HCT116 (cell line): Measurements from ENCODE around the gene FAM221A. TPM values are rescaled to one million over a fixed set of nuclear protein-coding genes. Genes with fewer than 3 reads are reported as not detected.

Experiments used
- ATAC-seq: fragments of 200-7000 bp; cut with Tn5 transposase; 2 replicates; pipeline ENCODE4 v1.9.1; 2020; ENCODE audit warnings: mild to moderate bottlenecking, moderate library complexity
- BruUV-seq: library from RNA; stranded (reverse); fragments of 400-500 nt; replicated peaks from 2 replicates; lab custom pipeline; 2021; lab: Mats Ljungman, UMichigan
- CTCF ChIA-PET: fragments of 300-600 bp; sonication (Branson Sonifier 250); formaldehyde crosslinking; loops from one replicate; lab custom pipeline; 2021; ENCODE audit warnings: antibody characterized with exemption; lab: Charles Lee
- POLR2A ChIA-PET: fragments of 300-600, 350-600 bp; sonication (Branson Sonifier 250); formaldehyde crosslinking; loops from one replicate; lab custom pipeline; 2021; ENCODE audit warnings: antibody characterized with exemption; lab: Charles Lee
- RAD21 ChIA-PET, 2 experiments: fragments of 300-600 bp; sonication (Branson Sonifier 250); formaldehyde crosslinking; loops; one replicate each; lab custom pipeline; 2023; ENCODE audit warnings: low total read pairs in 2 of 2; ENCODE audit not compliant: uncharacterized antibody in 2 of 2, unreplicated experiment in 2 of 2, low non-redundant PET in 1 of 2; lab: Charles Lee
- DNase-seq: peaks from one replicate; pipeline ENCODE4 v3.0.0-alpha.2; 2010; ENCODE audit warnings: low read depth, low spot score
- H2AFZ ChIP-seq: fragments of 200-600 bp; shearing (Covaris generic), sonication (generic); 2 replicates; pipeline ENCODE4 v1.6.1; 2017; ENCODE audit warnings: low read depth, mixed run types, mixed read lengths, antibody characterized with exemption, low read length; ENCODE audit not compliant: poor library complexity, severe bottlenecking
- H3K27ac ChIP-seq: 2 replicates; pipeline ENCODE4 v1.5.1; 2012; ENCODE audit warnings: low read depth, low read length
- H3K27me3 ChIP-seq: fragments of 200-600 bp; sonication (generic); 2 replicates; pipeline ENCODE4 v1.6.1; 2016; ENCODE audit warnings: mixed run types, low read length, mixed read lengths; ENCODE audit not compliant: insufficient read depth
- H3K36me3 ChIP-seq, 2 experiments: fragments of 200-500 bp in 1 of 2; fragments of 200-600 bp in 1 of 2; sonication (Bioruptor generic) in 1 of 2; sonication (generic) in 1 of 2; 2 replicates each; pipeline versions ENCODE4 v1.5.1 to v1.6.1; 2014 to 2016; ENCODE audit warnings: low read length in 2 of 2, inconsistent platforms in 1 of 2, mixed read lengths in 1 of 2, mixed run types in 1 of 2; ENCODE audit not compliant: insufficient read depth in 2 of 2, control insufficient read depth in 1 of 2
- H3K4me1 ChIP-seq, 2 experiments: fragments of 200-600 bp in 1 of 2; sonication (generic) in 1 of 2; 2 replicates each; pipeline versions ENCODE4 v1.5.1 to v1.6.1; 2012 to 2017; ENCODE audit warnings: low read length in 2 of 2, inconsistent platforms in 1 of 2, mild to moderate bottlenecking in 1 of 2, mixed read lengths in 1 of 2, mixed run types in 1 of 2, moderate library complexity in 1 of 2; ENCODE audit not compliant: insufficient read depth in 2 of 2, control insufficient read depth in 1 of 2
- H3K4me2 ChIP-seq: fragments of 200-600 bp; sonication (generic); 2 replicates; pipeline ENCODE4 v1.6.1; 2017; ENCODE audit warnings: mixed run types, low read length, mixed read lengths
- H3K4me3 ChIP-seq, 2 experiments: fragments of 200-600 bp in 1 of 2; sonication (generic) in 1 of 2; replicated peaks in 1 of 2; 2 replicates each; pipeline ENCODE4 v1.5.1; 2011 to 2016; ENCODE audit warnings: low read length in 2 of 2, control low read depth in 1 of 2, low read depth in 1 of 2, mild to moderate bottlenecking in 1 of 2, mixed read lengths in 1 of 2, mixed run types in 1 of 2
- H3K79me2 ChIP-seq: fragments of 200-600 bp; sonication (generic); 2 replicates; pipeline ENCODE4 v1.6.1; 2017; ENCODE audit warnings: mild to moderate bottlenecking, mixed run types, low read length, moderate library complexity, mixed read lengths; ENCODE audit not compliant: insufficient read depth
- H3K9ac ChIP-seq: fragments of 200-600 bp; sonication (generic); 2 replicates; pipeline ENCODE4 v1.6.1; 2016; ENCODE audit warnings: low read length, mixed read lengths
- H3K9me2 ChIP-seq: fragments of 200-600 bp; sonication (generic), shearing (Covaris generic); 2 replicates; pipeline ENCODE4 v1.6.1; 2017; ENCODE audit warnings: mixed run types, mild to moderate bottlenecking, moderate library complexity; ENCODE audit not compliant: insufficient read depth
- H3K9me3 ChIP-seq, 2 experiments: fragments of 200-500 bp in 1 of 2; fragments of 200-600 bp in 1 of 2; sonication (Bioruptor generic) in 1 of 2; sonication (generic) in 1 of 2; 2 replicates each; pipeline ENCODE4 v1.6.1; 2014 to 2017; ENCODE audit warnings: low read length in 2 of 2, mixed read lengths in 2 of 2, inconsistent platforms in 1 of 2, low read depth in 1 of 2, mild to moderate bottlenecking in 1 of 2, mixed run types in 1 of 2, moderate library complexity in 1 of 2; ENCODE audit not compliant: control insufficient read depth in 1 of 2, insufficient read depth in 1 of 2
- H4K20me1 ChIP-seq: fragments of 200-600 bp; sonication (generic), shearing (Covaris generic); 2 replicates; pipeline ENCODE4 v1.6.1; 2017; ENCODE audit warnings: mixed run types, mild to moderate bottlenecking, moderate library complexity; ENCODE audit not compliant: insufficient read depth
- ATF3 ChIP-seq: IDR thresholded peaks from 2 replicates; pipeline ENCODE4 v1.6.1; 2012
- CBX3 ChIP-seq: IDR thresholded peaks from 2 replicates; pipeline ENCODE4 v1.6.1; 2012; ENCODE audit warnings: low read depth
- CTCF ChIP-seq, 3 experiments: fragments of 200-600 bp in 1 of 3; sonication (generic) in 1 of 3; IDR thresholded peaks in 2 of 3; conservative IDR thresholded peaks in 1 of 3; 2 replicates each; pipeline ENCODE4 v1.5.1; 2012 to 2017; ENCODE audit warnings: low read depth in 2 of 3, low read length in 2 of 3, antibody characterized with exemption in 1 of 3, borderline replicate concordance in 1 of 3, control low read depth in 1 of 3, mild to moderate bottlenecking in 1 of 3, mixed read lengths in 1 of 3, mixed run types in 1 of 3, moderate library complexity in 1 of 3; ENCODE audit not compliant: insufficient read depth in 1 of 3
- ELF1 ChIP-seq: IDR thresholded peaks from 2 replicates; pipeline ENCODE4 v1.6.1; 2012; ENCODE audit warnings: low read depth, borderline replicate concordance
- EZH2phosphoT487 ChIP-seq: fragments of 200-600 bp; IDR thresholded peaks from 2 replicates; pipeline ENCODE4 v1.6.1; 2018; ENCODE audit warnings: antibody characterized with exemption, borderline replicate concordance
- FOSL1 ChIP-seq: IDR thresholded peaks from 2 replicates; pipeline ENCODE4 v1.6.1; 2012; ENCODE audit warnings: low read depth
- JUND ChIP-seq: IDR thresholded peaks from 2 replicates; pipeline ENCODE4 v1.6.1; 2012
- MAX ChIP-seq: IDR thresholded peaks from 2 replicates; pipeline ENCODE4 v1.6.1; 2012
- POLR2A ChIP-seq: IDR thresholded peaks from 2 replicates; pipeline ENCODE4 v1.7.0; 2011; ENCODE audit warnings: borderline replicate concordance; ENCODE audit not compliant: insufficient read depth, insufficient read length; ENCODE audit errors: extremely low read depth
- POLR2AphosphoS5 ChIP-seq: IDR thresholded peaks from 2 replicates; pipeline ENCODE4 v1.6.1; 2011; ENCODE audit warnings: mild to moderate bottlenecking, low read depth, low read length, moderate library complexity
- SIN3A ChIP-seq: IDR thresholded peaks from 2 replicates; pipeline ENCODE4 v1.6.1; 2012; ENCODE audit warnings: low read depth
- SP1 ChIP-seq: IDR thresholded peaks from 2 replicates; pipeline ENCODE4 v1.6.1; 2012; ENCODE audit warnings: low read depth
- ZNF274 ChIP-seq: fragments of 200-500 bp; sonication (Bioruptor generic); IDR thresholded peaks from 2 replicates; pipeline ENCODE4 v1.6.1; 2014; ENCODE audit warnings: mild to moderate bottlenecking, low read depth, low read length, inconsistent platforms
- intact Hi-C: fragments of 100-400 bp; cut with micrococcal nuclease; formaldehyde crosslinking; loops from 2 replicates; pipeline ENCODE4 v1.10.0; 2022
- total RNA-seq: library from RNA; stranded (reverse); gene quantifications from one replicate; pipeline ENCODE4 v1.2.1, GENCODE V29; 2021; ENCODE audit not compliant: unreplicated experiment

The FAM221A gene
- total RNA-seq, 1 experiment from 2014 or later: 2.2 TPM

GRCh38 chr7:23662124-23662983, 17.6 kb upstream of the FAM221A start (continued):
- no peak for TF ChIP-seq FOSL1

- Histone ChIP-seq H3K9me3 (no peaks in the 10 kb centered on the region; a peak in 1 of 4 replicates), H2AFZ (no peak overlapping the region), H3K9me2 (no peaks in the 10 kb centered on the region; the same call in 1 of the 2 replicates), H3K27ac (no peak overlapping the region), H3K27me3 (no peaks in the 10 kb centered on the region), H4K20me1 (no peaks in the 10 kb centered on the region), H3K79me2 (no peaks in the 10 kb centered on the region), H3K9ac (no peak overlapping the region), H3K4me3 (no peak overlapping the region), H3K4me1 (no peaks in the 10 kb centered on the region), H3K36me3 (no peaks in the 10 kb centered on the region), H3K4me2 (no peak overlapping the region)
- no peak for TF ChIP-seq ELF1
- no peak for TF ChIP-seq SP1
- no peak for TF ChIP-seq ATF3
- ChIA-PET RAD21 (no interaction called here), POLR2A (no interaction called here), CTCF (no interaction called here)
- ATAC-seq (no peak), DNase-seq (no peak)
- BruUV-seq: no TSS peak
- intact Hi-C loops: no loop called here
Measured at GRCh38 chr7:23662984-23663313, 17.1 kb upstream of the FAM221A start.

- Histone ChIP-seq H3K4me1 (no peaks in the 10 kb centered on the region), H4K20me1 (no peaks in the 10 kb centered on the region), H3K4me2 (no peak overlapping the region), H3K9me2 (no peaks in the 10 kb centered on the region; the same call in 1 of the 2 replicates), H3K4me3 (no peak overlapping the region), H2AFZ (no peak overlapping the region), H3K36me3 (no peaks in the 10 kb centered on the region), H3K9me3 (no peaks in the 10 kb centered on the region), H3K9ac (no peak overlapping the region), H3K27ac (no peak overlapping the region), H3K27me3 (no peaks in the 10 kb centered on the region), H3K79me2 (no peaks in the 10 kb centered on the region)
- intact Hi-C loops: no loop called here
- RAD21 ChIA-PET: no interaction called here
- BruUV-seq: no TSS peak
- ATAC-seq: no peak
- CTCF ChIA-PET: no interaction called here
- DNase-seq: no peak
- POLR2A ChIA-PET: no interaction called here
- TF ChIP-seq MAX (no peak), POLR2AphosphoS5 (no peak), JUND (no peak), FOSL1 (no peak), SIN3A (no peak), ATF3 (no peak), ZNF274 (no peak), CBX3 (no peak), POLR2A (no peak), CTCF (IDR thresholded peaks at IDR 0.05 in 2 of 3, conservative IDR thresholded peaks at IDR 0.05 in 1 of 3; ENCODE audit: borderline replicate concordance in 1 of 3, insufficient read depth in 1 of 3, low read depth in 2 of 3, low read length in 2 of 3) (no peak), EZH2phosphoT487 (no peak), ELF1 (no peak), SP1 (no peak)
Measured at GRCh38 chr7:23664122-23664521, 15.9 kb upstream of the FAM221A start.
